GM19193 (cell line): Measurements from ENCODE around the gene PFKFB4.

Experiments used
- POLR2A ChIP-seq: IDR thresholded peaks from 4 replicates; pipeline ENCODE4 v1.6.1; 2011; ENCODE audit not compliant: insufficient read depth, insufficient read length; ENCODE audit errors: extremely low read depth

The PFKFB4 gene

DNA sequence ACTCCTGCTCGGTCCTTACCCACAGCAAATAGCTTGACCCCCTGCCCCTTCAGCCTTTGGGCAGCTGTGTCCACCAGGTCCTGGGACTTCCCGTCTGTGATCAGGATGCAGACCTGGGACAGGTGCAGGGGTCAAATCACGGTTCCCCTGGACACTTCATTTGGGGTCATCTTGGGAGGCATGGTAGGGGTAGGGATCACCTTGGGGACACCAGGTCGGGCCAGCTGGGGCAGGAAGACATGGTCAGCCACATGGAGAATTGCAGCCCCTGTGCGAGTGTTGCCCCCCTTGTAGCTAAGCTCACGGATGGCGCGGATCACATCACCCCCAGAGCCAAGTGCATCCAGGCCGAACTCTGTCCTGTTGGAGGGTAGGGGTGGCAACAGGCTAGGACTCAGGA, 36.7 kb upstream of the PFKFB4 start:
- TF ChIP-seq POLR2A: no peak

DNA sequence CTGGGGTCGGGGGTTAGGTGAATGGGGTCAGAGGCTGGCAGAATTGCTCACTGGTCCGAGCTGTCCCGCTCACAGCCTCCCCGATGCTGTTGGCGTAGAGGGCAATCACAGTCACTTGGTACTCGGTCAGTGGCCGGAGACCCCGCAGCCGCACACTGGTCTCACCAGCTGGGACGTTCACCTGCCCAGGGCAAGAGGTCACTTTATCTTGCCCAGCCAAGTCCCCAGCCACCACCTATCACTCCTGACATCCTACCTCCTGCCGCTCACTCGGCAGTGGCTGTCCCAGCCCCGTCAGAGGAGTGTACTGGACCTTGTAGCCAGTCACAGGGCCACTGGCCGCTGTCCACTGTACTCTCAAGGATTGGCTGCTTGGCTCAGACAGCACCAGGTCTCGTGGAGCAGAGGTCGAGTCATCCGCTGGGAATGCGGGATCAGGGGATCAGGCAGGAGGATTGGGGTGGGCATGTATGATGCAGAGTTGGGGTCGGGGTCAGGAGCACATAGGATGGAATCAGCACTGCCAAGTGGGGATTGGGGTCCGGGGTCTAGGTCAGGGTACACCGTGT, 36.0 kb upstream of the PFKFB4 start:
- TF ChIP-seq POLR2A: no peak

DNA sequence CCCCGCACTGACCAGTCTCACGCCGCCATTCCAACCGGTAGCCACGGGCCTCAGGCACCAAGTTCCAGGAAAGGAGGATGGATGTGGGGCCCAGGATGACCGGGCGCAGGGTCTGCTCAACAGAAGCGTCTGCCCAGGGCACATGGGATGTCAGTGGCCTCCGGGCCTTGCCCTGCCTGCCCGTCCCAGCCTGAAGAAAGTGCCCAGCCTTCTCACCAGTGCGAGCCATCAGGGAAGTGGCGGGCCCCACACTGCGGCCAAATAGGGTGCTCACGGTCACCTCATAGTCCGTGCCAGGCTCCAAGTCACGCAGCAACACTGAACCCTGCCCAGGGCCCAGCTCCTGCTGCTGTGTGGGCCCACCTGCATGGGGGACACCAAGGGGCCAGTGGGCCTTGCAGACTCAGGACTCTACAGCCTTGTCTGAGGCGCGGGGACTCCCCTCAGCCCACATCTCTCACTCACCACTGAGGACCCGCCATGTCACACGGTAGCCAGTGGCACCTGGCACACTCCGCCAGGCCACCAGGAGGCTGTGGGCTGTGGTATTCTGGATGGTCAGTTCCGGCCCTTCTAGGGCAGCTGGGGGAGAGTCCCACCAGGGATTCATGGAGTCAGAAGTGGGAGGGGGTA, 35.4 kb upstream of the PFKFB4 start:
- TF ChIP-seq POLR2A: no peak

DNA sequence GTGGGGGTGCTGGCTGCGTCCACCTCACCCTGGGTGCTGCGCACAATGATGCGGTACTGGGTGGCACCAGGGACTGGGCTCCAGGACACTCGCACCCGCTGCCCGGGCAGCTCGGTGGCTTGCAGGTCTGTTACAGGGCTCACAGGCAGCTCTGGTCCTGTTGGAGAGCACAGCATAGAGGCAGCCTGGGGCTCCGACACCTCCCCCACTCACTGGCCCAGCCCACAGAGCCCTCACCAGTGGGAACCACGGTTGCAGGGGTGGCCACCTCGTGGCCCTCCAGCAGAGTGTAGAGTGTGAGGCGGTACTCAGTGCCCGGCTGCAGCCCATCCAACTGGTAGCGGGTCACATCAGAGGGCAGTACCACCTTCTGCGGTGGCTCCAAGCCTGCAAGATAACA, 34.8 kb upstream of the PFKFB4 start:
- no peak for TF ChIP-seq POLR2A

DNA sequence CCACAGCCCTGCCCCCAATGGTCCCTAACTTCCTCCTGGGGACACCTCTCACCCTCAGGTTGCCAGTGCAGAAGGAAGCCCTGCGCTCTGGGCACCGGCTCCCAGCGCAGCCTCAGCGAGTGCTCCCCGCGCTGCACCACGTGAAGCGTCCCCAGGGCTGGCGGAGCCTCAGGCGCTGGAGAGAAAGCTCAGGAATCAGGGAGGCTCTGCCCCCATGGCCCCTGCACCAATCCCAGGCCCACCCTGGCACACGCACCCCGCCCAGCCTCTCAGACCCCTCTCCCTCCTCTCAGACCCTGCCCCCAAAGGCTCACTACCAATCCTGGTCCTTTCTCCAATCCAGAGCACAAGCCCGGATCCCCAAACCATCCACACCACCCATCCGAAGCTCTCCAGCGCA, 31.6 kb upstream of the PFKFB4 start:
- TF ChIP-seq POLR2A: no peak

DNA sequence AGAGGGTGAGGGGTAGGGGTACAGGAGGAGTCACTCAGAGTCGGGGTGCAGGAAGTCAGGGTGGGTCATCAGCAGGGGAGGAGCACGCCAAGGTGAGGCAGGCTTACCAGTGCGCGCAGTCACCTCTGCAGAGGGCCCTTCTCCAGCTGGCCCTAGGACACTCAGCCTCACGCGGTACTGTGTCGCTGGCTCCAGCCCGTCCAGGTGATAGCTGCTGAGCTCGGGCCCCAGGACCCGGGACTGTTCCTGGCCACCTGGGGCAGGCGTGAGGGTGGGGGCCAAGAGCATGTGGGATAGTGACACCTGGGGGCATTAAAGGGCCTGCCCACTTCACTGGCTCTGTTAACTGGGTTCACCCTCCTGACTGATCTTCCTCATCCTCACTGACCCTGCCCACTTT, 31.1 kb upstream of the PFKFB4 start:
- no peak for TF ChIP-seq POLR2A

DNA sequence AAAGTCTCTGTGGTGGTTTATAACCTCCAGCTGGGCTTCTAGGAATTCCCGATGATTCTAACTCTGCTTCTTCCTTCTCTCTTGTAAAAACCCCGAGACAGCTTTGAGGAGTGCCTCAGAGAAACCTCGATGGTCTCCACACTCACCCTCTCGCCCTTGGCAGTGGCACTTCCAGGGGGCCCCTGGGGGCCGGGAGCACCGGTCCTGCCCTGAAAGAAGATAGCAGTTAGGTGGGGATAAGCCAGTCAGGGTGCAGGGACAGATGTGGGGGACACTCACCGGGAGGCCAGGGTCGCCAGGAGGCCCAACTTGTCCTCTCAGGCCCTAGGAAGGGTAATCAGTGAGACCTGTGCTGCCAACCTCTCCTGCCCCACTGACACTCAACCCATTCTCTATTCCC, 28.8 kb upstream of the PFKFB4 start:
- no peak for TF ChIP-seq POLR2A

DNA sequence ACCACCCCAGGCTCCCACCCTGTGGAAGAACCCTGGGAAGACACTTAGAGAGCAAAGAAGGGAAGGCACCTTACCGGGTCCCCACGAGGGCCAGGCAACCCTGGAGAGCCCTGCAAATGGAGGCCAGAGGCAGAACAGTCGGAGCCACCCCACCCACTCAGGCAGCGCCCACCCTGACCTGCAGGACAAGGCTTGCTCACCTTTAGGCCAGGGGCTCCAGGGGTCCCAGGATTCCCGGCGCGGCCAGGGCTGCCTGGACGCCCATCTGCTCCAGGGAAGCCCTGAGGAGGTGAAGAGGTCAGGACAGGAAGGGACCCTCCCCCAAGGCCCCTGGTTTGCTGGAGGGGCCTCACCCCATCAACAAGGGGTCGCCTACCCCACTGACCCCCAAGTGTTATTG, 28.2 kb upstream of the PFKFB4 start:
- no peak for TF ChIP-seq POLR2A

DNA sequence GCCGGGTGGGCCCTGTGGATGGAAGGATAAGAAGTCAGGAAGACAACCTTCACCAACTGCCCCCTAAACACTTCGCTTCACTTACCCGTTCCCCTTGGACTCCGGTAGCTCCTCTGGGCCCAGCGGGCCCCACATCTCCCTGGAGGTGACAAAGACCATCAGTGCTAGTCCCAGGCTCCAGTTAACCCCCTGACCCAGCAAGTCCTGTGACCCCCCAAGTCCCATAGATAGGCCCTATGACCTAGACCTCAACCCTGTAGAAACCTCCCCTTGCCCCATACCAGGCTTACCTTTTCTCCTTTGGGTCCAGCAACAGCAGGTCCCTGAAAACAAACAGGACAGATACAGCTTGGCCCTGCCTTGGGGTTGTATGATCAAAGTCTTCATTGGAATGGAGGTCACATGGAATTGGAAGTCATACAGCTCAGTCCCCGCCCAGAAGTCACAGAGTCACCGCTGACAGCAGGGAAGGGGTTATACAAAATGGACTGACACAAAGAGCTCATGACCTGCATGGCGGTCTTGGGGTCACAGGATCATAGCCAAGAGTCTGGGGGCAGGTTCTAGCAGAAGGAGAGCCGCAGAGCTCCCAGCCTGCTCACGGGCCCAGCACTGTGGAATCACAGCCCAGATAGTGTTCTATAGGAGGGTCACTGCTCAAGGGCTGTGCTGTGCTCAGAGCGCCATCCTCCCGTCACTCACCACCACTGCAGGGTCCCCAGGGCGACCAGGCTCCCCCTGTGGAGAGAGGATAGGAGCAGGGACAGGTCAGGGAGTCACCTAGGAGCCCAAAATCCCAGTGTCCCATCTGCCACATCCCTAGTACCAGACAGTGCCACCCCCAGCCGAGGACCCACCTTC, 25.2 kb upstream of the PFKFB4 start:
- TF ChIP-seq POLR2A: no peak

DNA sequence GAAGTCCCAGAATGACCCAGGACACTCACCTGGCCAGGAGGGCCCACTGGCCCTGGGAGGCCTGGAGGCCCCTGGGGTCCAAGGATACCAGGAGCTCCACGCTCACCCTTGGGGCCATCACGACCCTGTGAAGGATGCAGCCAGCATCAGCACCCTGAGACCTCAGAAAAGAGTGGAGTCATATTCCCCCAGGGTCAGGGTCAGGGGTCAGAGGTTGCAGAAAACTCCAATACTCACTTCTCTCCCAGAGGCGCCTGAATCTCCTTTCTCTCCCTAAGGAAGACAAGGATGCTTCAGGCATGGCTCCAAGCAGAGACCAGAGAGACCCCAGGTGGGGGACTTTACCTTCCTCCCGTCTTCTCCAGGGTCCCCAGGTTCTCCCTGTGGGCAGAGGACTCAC, 20.0 kb upstream of the PFKFB4 start:
- TF ChIP-seq POLR2A: no peak

DNA sequence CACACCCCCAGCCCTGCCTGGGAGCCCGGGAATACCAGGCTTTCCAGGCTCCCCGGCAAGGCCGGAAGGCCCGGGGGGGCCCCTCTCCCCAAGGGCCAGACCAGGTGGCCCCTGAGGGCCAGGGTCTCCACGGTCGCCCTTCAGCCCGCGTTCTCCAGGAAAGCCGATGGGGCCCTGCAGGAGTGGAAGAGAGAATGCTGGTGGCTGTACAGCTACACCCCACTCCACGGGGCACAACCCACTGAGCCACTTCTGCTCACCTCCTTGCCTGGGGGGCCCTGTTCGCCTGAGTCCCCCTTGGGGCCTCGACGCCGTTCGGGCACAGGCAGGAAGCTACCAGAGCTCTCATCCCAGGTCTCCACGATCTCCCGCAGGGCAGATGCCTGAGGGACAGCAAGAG, 18.8 kb upstream of the PFKFB4 start:
- TF ChIP-seq POLR2A: no peak

DNA sequence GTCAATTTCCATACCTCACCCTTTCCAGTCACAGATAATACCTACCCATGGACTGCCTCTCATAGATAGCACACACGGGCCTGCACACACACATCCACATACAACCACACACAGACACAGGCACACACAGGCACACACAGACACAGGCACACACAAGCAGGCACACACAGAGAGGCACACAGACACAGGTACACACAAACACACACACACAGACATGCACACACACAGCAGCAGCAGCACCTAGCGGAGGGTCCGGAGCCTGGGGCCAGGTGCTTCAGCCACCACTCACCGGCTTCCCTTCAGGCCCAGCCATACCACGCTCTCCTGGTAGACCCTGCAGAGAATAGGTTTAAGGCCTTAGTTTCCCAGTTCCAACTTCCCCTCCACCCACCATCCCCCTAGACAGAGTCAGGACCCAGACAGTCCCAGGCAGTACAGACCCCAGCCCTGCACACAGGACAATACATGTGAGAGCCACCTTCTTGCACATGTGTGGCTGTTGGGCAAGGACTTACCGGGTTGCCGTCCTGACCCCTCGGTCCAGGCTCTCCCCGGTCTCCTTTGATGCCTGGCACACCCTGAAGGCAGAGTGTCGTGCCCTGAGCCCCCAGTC, 17.5 kb upstream of the PFKFB4 start:
- no peak for TF ChIP-seq POLR2A

DNA sequence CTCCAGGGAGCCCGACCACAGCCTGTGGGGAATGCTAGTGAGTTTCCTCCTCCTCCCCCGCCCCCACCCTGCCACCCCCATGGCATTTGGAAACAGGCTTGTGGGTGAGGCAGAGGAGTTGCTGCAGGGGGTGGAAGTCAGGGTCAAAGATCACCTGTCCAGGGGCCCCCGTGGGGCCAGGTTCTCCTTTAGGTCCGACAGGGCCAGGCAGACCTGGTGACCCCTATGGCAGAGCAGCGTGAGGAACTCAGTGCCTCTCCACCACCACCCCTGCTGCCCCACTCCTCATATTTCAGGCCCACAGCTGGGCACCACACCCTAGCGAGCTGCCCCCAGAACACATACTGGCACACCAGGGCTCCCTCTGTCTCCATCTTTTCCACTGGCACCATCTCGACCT, 15.9 kb upstream of the PFKFB4 start:
- no peak for TF ChIP-seq POLR2A

DNA sequence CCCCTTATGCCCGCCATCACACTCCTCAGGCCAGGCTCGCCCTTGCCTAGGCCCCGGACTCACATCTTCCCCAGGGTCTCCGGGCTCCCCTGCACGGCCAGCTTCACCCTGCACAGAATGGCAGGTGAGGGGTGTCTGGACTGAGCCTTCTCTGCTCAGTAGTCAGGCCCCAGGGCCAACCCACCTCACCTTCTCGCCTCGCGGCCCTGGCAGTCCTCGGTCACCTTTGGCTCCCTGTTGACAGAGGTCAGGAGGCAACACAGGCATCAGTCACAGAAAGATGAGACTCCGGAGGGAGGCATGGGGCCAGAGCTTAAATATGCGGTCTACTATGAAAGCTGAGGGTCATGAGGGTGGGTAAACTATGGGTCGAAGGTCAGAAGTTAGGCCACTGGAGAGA, 15.3 kb upstream of the PFKFB4 start:
- no peak for TF ChIP-seq POLR2A

DNA sequence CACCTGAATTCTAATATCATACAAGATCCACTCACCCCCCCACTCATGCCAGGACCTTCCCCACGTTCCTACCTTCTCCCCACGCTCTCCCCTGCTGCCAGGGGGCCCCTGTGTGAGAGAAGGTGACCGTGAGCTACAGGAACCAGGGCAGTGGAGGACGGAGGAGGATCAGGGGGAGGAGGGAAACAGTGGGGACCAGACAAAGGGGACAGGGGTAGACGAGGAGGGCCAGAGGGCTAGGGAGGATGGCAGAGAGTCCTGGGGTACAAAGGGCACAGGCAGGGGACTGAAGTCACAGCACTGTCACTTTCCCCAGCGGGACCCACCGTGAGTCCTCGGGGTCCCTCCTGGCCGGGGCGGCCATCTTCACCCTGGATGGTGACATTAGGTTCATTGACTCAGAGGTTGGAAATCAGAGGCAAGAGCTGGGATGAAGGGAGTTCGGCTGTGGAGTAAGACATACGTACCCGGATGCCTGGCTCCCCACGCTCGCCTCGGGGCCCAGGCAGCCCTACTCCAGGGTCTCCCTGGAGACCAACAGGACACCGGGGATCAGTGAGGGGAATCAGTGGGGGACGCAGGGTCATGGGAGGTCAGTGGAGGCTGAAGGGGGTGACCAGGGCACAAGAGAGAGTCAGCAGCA, 13.3 kb upstream of the PFKFB4 start:
- TF ChIP-seq POLR2A: no peak

DNA sequence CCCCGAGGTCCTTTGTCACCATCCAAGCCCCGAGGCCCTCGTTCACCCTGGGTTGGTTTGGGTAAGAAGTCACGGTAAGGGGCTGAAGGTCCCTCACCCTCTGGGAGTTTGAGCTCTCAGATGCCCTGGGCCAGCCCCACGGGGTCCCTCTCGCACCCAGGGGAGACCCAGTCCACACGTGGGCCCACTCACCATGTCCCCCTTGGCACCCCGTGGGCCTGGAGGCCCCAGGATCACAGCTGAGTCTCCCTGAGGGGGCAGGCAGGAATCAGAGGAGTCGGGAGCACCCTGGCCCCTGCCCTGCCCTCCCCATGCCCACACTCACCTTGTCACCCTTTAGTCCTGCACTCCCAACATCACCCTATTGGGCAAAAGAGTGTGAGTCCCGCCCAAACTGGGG, 12.8 kb upstream of the PFKFB4 start:
- no peak for TF ChIP-seq POLR2A

DNA sequence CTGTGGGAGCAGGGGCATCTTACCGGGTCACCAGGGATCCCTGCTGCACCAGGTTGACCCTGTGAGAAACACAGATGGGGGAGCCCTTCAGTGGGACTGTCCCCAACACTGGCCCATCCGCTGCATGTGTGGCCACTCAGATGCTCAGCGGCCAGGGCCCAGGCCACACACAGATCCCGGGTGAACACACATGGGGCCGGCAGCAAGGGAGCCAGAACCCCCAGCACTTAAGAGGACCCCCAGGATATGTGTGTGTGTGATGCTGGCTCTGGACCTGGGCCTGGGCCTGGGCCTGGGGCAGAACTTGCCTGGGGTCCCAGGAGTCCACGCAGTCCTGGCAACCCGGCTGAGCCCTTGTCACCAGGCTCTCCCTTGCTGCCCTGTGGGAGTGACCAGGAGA, 11.9 kb upstream of the PFKFB4 start:
- TF ChIP-seq POLR2A: no peak
